Fibroblast of mammary gland (primary cell): ENCODE results near the gene GNB1.

Experiments used
- DNase-seq: peaks from one replicate; pipeline ENCODE4 v3.0.0-alpha.2; 2010; ENCODE audit warnings: low read depth
- H3K4me3 ChIP-seq: 2 replicates; pipeline ENCODE4 v1.5.1; 2011; ENCODE audit warnings: low read depth, mild to moderate bottlenecking, low read length, moderate library complexity; ENCODE audit not compliant: control insufficient read depth
- TF ChIP-seq, protein P1 (sequence below): conservative IDR thresholded peaks from 2 replicates; pipeline ENCODE4 v1.5.1; 2011; ENCODE audit warnings: low read depth, low read length, inconsistent platforms; ENCODE audit not compliant: control insufficient read depth, insufficient read depth

Gene GNB1

DNA sequence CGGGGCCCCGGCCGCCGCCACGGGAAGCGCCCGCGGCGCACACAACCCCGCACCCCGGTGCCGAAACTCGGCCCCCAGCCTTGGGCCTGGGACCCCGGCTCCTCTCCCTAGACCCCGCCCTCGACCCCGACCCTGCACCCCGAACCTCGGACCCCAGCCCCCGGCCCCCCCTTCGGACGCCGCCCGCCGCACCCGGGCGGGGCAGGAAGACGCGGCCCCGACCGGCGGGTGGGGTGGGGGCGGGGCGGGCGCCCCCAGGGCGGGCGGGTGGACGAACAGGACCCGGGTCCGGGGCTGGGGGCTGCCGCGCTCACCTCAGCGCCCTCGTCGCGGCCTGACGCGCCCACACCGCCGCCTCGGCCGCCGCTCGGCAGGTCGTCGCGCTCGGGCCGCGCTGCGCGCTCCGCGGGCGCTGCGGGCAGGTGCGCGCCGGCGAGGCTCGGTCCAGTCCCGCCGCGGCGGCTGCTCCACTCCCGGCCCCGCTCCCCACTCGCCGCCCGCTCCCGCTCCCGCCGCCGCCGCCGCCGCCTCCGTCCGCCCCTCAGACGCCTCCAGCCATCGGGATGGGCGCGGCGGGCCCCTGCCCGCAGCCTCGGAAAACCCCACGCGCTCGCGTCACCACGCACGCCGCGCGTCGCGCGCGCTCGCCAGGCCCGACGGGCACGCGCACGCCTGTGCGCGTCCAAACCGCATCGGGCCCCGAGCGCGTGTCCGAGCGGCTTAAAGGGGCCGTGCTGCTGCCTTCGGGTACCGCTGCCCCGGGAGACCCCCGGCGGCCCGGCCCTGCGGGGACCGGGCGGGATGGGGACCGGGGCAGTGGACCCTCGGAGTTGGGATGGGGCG is at the start of gene GNB1:
Gene GNB1 (minus strand): TSS at position 582 of the 843 bp plus-strand sequence. CDS start 65,634 bp downstream, outside the sequence.
- TF ChIP-seq, protein P1, sequence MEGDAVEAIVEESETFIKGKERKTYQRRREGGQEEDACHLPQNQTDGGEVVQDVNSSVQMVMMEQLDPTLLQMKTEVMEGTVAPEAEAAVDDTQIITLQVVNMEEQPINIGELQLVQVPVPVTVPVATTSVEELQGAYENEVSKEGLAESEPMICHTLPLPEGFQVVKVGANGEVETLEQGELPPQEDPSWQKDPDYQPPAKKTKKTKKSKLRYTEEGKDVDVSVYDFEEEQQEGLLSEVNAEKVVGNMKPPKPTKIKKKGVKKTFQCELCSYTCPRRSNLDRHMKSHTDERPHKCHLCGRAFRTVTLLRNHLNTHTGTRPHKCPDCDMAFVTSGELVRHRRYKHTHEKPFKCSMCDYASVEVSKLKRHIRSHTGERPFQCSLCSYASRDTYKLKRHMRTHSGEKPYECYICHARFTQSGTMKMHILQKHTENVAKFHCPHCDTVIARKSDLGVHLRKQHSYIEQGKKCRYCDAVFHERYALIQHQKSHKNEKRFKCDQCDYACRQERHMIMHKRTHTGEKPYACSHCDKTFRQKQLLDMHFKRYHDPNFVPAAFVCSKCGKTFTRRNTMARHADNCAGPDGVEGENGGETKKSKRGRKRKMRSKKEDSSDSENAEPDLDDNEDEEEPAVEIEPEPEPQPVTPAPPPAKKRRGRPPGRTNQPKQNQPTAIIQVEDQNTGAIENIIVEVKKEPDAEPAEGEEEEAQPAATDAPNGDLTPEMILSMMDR = no peak

DNA sequence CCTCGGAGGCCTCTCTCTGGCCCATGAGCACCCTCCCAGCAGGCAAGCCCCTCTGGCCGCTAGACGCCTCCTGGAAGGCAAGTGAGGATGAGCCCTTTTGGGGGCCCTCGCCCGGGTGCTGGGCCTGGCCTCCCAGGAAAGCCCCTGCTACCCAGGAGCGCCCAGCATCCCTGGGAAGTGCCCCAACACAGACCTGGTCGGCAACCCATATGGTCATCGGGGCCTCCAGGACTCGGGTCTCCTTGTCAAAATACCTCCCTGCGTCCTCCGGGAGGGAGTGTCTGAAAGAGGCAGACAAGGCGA is 49.2 kb upstream of the GNB1 start:
- H3K4me3 ChIP-seq = no peak overlapping the region
- TF ChIP-seq, protein P1 = no peak

More for the DNA sequence above, at the start of gene GNB1:
- peak; percentile 86 for DNase-seq
- peak within 1 kb of the TSS; percentile 77 for H3K4me3 ChIP-seq

DNA sequence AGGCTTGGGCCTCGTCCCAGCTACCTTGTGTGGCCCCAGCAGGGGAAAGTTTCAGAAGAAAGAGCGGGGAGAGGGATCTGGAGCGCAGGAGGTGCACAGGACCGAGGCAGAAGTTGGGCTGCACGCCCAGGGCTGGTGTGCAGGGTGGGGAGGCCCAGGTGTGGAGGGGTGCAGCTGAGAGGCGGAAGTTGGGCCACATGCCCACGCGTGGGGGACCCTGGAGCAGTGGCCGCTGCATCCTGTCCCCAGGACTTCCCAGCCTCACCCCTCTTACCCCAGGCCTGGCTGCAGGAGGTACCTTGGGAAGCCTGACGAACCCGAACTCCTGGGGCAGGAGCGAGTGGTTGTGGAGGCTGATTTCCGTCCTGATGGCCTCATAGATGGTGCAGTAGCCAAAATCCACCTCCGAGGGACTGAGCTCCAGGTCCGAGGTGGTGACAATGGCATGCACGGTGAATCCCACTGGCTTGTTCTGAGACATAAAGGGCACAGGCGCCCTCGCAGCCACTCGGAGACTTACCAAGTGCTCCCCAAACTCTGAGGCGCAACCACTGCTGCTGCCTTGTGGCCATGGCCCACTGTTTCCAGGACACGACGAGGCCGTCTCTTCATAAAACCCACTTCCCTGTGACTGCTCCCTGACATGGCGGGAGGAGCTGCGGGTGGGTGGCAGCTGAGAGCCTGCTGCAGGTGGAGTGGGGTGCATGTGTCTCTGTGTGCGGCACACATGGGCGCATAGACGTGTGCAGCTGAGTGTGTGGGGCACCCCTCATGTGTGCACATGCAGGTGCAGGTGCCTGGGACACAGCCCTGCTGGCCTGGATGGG is 48.6 kb upstream of the GNB1 start:
- no peak for DNase-seq
- TF ChIP-seq, protein P1 = no peak
- H3K4me3 ChIP-seq = no peak overlapping the region

More for the DNA sequence above, 49.2 kb upstream of the GNB1 start:
- no peak for DNase-seq

DNA sequence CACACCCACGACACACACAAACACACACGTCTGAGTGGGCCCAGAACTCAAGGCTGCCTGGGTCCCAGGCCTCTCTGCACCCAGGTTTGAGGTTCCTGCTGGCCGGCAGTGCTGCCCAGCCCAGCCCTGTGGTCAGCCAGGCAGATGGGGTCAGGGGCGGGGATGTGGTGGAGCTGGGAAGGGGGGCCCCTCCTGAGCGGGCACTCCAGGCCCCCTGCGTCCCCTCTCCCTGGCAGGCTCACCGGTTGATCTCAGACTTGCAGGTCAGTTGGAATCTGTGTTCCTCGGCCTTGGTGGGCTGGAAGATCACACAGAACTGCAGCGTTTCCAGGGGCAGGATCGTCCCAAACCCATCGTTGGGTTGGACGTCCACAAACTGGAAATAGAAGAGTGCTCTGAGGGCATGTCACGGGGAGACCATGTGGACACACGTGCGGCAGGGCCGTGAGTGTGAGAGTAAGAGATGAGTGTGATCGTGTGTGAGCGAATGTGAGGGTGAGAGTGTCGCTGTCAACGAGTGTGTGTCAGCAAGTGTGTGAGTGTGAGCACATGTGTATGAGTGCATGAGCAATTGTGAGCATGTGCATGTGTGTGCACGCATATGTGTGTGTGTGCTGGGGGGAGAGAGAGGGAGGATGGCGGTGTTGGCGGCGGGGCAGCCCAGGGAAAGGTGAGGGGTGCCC is 47.9 kb upstream of the GNB1 start:
- DNase-seq = no peak
- TF ChIP-seq, protein P1 = no peak
- no peak overlapping the region for H3K4me3 ChIP-seq

DNA sequence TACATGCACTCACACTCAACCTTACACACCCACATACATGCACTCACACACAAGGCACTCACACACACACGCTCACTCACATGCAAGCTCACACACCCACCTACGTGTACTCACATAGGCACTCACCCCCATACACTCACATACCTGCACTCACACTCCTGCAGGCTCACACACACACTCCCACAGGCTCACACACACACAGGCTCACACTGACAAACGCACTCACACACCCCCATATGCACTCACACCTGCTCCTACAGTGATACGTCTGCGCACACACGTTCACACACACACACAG is 47.3 kb upstream of the GNB1 start:
- TF ChIP-seq, protein P1 = no peak
- DNase-seq = no peak

DNA sequence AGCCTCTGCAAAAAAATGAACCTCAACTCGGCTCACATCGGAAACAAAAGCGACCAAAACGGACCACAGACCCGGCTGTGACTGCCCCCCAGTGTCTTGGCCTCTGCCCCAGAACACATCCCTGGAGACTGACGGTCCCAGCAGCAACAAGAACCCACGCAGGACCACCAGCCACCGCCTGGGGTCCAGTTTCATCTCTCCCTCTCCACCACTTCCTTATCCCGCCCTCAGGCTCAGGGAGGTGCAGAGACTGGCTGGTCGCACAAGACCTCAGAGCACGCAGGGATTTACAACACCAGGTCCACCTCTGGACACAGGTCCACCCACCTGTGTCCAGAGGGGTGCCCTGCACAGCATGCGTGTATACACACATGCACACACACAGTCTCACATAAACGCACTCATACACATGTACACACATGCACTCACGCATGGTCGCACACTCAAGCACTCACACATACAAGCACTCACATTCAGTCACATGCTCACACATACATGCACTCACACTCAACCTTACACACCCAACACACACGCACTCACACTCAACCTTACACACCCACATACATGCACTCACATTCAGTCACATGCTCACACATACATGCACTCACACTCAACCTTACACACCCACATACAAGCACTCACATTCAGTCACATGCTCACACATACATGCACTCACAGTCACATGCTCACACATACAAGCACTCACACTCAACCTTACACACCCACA is 46.8 kb upstream of the GNB1 start:
- TF ChIP-seq, protein P1 = no peak
- DNase-seq = no peak
- H3K4me3 ChIP-seq = no peak overlapping the region

More for the DNA sequence above, 47.3 kb upstream of the GNB1 start:
- H3K4me3 ChIP-seq = no peak overlapping the region
